ENCODE measurements around the gene PTPRG.
A peak's percentile ranks its signal among the peaks of the same experiment; 100 is the strongest.

Gene PTPRG

DNA sequence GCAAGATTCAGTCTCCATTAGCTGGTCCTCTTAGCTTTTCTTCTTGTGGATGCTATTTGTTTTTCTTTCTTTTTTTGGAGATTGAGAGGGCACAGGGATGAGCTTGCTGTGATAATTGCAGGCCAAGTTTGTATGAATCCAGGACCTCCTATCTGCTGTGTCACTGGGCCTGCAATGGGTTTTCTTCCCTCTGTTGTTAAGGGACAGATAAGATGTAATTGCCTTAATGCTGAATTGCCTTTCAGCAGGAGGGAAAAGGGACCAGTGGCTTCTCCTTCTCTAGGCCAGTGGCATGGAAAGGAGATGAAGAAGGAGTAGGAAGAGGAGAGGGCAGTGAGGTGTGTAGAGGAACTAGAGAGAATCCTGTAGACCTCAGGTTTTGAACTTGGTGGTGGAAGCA is 29.9 kb downstream of the PTPRG start:
- no peak for DNase-seq

DNA sequence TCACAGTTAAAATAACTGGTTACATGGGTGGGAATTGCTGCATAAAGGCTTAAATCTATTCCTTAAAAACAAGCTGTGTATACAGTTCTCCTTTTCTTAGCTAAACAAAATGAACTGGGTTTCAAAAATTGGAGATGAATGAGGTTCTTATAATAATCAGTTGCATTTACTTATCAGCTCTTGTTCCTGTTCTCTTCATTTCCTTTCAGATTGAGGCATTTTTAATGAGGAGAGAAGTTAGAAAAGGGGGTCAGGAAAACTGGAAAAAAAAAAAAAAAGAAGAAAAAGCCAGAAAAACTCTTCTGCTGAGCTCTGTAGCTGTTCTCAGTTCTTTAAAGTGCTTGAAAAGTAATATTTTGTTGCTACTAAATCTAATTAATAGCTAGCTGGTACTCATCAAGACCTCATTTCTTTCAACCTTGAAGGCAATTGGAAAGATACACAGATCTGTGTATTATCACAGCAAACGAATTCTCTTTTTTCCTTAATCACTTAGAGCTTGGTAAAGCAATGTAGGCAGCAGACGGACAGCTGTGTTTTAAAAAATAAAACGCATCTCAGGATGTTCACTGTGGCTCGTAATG is 32.2 kb downstream of the PTPRG start:
- DNase-seq, result no peak

DNA sequence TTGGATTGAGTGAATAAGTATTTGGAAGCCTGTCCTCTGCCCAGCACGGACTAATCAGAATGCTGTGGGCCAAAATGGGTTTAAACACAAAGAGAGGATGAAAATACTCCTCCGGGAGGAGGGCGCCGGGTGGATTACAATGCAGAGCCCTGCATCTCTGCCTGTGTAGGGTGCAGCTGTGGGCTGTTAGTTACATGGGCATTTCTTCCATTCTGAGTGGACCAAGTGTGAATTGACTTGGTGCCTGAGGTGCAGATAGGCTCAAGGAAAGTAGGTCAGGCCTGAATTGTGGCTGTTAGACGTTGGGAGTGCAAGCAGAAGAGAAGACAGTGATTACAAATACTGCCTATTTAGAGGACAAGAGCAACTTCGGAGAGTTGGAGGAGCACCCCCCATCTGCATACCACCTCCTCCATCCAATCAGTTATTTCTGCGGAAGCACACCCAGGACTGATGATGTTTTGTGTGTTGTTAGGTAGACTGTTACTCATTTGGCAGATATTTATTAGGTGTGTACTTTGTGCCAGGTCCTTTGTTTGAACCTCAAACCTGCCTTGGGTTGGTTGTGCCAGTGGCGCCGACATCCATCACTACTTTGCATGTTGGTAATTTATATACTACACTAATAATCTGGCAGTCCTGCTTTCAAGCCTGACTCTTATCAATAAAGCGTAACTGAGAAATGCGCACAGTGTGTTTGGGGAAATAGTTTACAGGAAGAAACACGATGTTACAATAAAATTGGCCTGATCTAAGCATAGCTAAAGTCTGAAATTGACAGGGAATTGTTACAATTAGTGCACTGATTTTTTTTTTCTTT is 33.0 kb downstream of the PTPRG start:
- DNase-seq, result no peak

DNA sequence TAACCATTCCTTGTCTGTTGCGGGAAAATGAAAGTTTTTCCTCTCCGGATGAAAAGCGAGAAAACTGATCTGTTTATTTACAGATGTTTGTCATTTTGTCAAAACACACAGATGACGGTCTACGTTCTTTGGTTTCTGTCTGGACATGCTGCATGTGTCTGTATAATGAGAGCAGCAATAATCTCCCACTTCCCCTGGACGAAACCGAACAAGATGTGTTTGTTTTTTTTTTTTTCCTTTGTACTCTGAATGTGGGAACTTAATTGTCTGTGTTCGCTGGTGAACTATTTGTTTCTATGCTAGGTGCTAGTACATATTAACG is 33.6 kb downstream of the PTPRG start:
- DNase-seq, result no peak

DNA sequence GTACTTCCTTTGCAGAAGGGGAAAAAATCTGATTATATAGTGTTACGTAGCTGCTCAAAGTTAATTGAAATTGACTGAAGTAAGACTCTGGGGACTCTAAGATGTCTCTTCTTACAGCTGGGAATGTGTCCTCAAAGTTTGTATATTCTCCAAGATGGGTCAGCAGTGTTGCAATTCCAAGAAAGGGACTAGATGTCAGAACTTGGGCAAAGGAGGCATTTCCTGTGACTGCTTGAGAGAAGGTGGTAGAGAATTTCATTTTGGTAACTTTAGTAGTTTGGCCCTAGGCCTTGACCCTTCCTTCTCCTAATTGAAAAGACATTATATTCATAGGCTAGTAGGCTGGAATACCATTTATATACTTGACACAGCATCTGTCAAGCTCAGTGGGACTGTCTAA is 33.9 kb downstream of the PTPRG start:
- DNase-seq, result no peak

DNA sequence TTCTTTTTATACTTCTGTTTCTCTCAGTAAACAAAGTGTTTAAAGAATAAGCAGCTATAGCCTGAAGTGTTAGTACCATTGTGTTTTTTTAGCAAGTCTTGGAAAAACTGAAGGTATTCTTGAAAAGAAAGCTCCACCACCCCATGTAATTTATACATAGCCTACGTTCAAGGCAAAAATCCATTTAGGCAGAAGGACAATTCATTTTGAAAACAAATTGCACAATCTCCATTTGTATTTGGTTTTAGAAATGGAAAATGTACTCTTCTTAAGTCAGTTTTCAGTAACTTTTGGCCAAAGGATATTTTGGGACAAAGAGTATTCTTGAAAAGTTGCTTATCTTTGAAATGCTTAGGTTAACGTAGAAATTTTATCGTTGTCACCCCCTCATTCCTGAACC is 34.5 kb downstream of the PTPRG start:
- no peak for DNase-seq

DNA sequence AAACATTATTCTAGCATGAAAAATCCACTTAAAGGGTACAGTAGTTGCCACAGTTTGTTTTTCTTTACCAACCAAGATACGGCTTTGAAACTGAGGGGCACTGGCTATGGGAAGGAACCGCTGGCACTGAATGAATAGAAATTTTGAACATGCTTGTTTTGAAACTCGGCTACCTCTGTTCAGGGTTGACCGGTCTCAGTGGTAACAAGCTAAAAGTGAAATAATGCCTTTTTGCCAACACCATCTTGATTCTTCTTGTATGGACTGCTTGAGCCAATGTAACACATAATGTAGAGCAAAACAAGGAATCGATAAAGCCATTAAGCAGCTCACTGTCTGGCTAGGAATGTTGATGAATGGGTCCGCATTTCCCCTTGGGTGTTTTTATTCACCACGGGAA is 36.5 kb downstream of the PTPRG start:
- DNase-seq, result no peak

DNA sequence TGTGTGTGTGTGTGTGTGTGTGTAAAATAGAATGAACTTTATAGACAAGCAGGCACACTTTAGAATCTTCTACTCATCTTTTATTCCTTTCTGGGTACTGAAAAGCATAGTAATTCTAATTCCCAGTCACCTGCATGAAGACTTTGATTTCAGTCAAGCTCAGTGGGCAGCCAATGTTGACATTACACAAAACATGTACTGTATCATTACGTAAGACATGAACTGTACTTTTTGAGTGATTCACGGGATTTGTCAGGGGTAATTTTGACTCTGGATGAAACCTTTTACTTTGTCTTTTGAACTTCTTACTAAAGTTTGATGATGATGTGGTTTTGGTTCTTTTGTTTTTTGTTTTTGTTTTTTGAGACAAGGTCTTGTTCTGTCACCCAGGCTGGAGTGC is 38.8 kb downstream of the PTPRG start:
- no peak for DNase-seq

DNA sequence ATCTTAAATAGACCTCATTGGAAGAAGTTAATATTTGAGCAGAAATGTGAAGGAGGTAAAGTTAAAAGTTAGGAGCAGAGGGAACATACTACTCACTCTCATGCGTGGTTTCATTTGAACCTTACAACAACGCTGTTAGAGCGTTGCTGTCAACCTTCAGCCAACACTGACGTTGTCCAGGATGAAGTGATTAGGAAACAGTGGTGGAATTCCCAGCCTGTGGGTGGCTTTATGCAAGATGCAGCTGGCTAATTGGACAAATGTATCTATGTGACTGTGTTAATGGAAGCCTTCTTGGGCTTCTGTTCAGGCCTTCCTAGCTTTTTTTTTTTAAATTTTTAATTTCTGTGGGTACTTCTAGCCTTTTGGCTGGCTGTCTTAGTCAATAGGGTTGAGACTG is 40.5 kb downstream of the PTPRG start:
- DNase-seq, result no peak

DNA sequence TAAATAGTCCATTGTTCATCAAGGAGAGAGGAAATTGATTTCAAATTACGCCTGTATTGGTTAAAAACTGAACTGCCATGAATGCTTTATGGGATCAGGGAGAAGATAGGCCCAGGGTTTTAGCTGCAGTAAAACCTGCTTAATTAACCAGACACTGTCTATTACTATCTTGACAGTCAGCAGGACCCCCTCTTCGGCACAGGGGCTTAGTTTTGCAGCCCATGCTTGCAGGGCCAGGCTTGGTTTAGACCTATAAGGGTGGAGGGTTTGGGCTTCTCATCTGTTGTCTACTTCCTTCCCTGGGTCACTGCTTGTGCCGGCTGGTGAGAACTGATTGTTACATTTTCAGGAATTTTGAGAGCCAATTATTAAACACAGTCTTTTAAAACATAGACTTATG is 41.1 kb downstream of the PTPRG start:
- DNase-seq, result no peak

DNA sequence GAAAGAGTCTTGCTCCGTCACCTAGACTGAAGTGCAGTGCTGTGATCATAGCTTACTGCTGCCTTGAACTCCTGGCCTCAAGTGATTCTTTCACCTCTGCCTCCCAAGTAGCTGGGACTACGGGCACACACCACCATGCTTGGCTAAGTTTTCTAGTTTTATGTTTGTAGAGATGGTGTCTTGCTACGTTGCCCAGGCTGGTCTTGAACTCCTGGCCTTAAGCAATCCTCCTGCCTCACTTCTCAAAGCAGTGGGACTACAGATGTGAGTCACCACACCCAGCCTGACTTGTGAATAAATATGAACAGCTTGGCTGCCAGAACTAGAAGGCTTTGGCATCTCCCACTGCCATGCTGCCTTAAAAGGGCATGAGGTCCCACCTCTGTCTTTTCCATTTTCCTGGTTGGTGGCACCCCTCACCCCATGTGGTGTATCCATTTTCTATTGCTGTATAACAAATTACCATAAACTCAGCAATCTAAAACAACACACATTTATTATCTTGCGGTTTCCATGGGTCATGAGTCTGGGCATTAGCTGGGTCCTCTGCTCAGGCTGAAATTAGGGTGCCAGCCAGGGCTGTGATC is 44.3 kb downstream of the PTPRG start:
- no peak for DNase-seq

DNA sequence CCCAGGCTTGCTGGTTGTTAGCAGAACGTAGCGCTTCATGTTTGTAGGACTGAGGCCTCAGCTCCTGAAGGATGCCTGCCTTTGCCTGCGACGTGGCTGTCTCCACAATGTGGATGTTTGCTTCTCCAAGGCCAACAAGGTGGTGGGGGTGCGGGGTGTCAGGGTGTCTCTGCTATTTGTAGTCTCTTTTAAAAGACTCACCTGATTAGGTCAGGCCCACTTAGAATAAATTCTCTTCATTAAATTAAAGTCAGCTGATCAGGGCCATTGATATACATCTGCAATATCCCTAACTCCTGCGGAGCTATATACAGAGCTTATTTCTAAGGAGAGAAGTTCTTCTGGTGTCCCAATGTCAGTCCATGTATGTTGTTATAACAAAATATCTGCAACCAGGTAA is 44.8 kb downstream of the PTPRG start:
- DNase-seq, result no peak

DNA sequence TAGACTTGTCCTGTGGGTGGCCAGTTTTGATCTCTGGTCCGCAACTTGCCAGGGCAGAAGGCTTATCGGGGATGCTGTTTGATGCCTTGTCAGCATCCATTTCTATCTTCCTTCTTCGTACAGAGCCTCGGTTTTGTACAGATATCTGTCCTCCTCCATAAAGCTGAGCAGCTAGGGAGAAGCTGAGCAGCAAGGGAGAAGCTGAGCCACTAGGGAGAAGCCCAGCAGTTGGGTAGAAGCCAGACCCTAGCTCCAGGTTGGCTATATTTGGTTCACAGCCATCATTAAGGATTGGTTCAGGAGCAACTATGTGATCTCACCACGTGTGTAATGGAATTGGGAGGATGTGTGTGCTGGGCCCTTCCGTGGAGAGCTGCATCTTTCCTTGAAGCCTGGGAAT is 46.7 kb downstream of the PTPRG start:
- no peak for DNase-seq

DNA sequence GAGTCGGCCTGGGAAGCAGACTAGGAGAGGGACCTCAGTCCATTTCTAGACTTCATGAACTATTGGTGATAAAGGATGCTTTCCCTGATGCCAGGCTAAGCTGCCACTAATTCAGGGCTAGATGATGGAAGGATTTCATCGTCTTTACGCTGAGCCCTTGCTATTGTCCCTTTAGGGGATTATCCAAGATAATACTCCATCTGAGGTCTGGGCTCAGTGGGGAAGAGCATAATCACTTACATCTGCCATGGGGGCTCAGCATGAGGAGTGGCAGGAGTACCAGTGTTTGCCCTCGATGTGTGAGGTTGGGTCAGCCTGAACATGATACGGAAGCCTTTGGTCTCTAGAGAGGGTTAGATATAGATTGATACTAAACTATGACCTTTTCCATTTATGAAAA is 47.3 kb downstream of the PTPRG start:
- peak; percentile 71 for DNase-seq

DNA sequence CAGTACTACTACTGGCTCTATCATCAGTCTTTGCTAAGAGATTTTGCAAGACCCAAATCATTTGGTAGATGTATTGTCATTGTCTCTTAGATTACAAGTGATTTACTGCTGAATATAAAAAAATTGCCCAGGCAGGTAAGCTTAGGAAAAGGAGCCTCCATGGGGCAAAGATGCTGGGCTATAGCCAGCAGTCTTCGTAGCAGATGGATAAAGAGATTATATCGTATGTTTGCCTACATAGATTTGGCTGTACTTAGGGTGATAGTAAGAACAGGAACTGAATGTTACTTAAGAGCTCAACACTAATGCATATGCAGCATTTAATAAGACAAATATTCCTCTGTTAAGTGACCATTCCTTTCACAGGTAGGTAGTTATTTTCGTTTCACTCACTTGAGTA is 48.9 kb downstream of the PTPRG start:
- DNase-seq, result peak; percentile 27

DNA sequence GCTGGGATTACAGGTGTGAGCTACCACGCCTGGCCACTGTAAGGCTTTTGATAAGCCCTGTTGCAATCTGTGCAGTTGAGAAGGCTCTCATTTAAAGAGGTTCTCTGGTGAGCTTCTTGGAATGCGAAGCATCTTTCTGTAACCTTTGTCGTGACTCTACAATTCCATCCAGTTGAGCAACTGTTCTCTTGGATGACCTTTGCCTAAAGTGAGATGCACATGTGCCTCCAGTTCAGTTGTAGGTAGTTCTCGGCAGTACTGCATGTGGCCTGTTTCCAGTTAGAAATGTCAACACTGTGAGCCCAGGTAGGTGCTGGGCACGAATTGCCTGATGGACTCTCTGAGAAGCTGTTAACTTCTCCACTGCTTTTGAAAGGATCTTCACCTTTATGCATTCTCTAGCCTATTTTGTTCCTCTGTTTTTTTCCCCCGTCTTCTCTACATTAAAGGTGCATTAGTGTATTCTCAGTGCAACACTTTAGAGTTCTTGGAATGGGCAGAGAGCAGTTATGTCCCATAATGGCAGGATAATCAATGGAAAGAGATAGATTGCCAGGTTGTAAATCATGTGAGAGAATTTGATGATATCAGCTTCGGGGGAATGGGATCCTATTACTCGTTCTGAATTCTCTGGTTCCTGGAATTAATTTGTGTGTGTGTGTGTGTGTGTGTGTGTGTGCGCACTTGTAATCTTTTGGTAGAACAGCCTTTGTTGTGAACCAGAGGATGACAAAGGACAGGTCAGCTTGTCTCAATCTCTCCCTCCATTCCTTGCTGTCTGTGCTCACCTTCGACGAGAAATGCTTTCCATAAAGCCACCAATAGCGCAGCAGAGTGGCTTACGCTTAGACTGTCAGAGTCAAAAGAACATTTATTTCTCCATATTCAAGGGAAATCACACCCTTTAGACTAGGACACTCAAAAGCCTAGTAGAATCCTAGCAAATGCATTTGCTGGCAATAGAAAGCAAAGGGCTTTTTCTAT is 51.1 kb downstream of the PTPRG start:
- DNase-seq, result no peak

DNA sequence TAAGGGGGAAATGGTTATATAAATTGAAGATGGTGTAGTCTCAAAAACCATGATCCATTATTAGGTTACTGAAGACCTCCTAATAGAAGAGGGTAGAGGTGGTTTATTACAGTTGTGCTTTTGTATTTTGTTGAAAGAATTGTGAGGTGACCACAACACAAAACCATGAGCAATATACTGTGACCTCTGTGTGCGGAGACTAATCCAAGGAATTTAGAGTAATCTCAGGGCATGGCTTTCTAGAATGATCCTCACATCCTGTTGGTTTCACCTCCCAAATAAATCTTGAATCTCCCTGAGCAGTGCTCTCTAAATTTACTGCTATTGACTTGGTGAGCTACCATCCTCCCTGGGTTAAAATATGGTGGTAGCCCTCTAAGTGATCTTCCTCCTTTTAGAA is 52.3 kb downstream of the PTPRG start:
- no peak for DNase-seq

DNA sequence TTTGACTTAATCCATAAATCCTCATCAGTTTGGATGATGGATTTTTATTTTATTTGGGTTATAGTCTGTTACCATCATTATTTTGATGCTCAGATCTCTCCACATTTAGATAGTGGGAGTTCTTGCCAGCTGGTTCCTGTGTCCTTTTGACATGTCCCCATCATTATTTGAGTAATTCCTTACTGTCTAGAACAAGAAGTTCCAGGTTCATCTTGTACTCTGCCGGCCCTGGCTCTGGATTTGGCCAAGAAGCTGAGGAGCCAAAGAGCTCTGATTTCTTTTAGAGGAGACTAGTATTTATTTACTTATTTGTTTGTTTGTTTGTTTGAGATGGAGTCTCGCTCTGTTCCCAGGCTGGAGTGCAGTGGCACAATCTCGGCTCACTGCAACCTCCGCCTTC is 54.3 kb downstream of the PTPRG start:
- no peak for DNase-seq

DNA sequence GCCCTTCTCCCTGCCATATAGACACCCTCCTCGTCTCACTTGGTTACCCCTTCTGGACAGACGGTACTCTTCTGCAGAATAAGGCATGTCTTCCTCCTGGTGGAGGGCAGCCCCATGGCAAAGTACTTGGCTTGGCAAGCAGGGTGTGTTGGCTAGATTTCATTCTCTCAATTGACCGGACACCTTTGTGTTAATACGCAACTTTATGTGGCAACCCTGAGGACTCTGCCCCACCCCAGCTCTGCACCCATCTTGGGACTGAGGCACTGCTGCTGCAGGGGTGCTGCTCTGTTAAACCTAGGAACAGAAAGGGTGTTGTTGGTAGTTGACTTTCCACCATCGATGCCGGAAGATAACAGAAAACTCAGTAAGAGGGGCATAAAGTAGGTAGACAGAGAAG is 55.2 kb downstream of the PTPRG start:
- no peak for DNase-seq

DNA sequence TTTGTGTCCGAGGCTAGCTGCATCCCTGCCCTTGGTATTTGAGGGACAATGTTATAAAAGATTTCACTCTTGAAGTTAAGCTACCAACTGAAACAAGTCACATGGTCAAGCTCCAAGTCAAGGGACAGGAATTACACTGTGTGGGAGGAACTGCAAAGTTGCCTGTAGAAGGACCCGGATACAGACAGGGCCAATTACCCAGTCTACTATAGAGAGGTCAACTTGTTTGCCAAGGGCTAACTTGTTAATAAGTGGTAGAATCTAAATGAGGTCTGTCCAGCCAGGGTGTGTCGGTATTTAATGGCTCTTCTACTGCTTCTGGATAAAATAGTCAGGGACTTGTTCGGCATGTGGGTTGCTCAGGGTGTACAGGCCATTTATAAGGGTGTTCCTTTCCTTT is 55.7 kb downstream of the PTPRG start:
- no peak for DNase-seq

DNA sequence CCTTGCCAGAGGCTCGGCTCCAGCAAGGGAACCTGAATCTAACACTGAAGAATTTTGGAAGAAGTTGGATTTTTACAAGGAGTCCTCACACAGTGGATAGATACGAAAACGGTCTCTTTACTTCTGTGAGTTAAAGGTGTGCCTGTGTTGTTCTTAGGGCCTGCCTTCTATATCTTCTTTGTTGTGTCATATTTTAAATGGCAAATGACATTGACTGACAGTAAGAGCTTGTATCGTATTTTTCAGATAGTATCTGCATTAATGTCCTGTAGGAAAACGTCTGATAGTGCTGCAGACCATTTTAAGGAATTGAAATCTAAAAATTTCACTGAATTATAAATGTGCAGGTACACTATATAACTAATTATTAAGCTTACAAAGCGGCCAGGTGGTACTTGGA is 56.3 kb downstream of the PTPRG start:
- DNase-seq, result no peak

DNA sequence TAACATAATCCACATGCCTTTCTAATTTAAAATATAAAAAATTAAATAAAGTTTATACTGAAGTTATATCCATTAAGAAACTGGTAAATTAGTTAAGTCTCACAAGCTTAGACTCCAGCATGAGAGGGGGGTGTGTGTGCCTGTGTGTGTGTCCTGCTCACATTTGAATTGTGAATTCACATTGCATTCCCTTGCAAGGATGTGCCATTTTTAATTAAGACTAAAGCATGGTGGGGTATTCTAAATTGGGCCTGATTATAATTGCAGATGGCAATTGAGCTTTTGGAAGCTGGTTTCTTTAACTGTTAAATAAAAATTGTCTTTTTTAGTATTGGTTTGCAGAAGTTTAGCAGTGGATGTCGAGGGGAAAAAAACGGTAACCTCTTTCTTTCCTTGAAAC is 56.9 kb downstream of the PTPRG start:
- no peak for DNase-seq

DNA sequence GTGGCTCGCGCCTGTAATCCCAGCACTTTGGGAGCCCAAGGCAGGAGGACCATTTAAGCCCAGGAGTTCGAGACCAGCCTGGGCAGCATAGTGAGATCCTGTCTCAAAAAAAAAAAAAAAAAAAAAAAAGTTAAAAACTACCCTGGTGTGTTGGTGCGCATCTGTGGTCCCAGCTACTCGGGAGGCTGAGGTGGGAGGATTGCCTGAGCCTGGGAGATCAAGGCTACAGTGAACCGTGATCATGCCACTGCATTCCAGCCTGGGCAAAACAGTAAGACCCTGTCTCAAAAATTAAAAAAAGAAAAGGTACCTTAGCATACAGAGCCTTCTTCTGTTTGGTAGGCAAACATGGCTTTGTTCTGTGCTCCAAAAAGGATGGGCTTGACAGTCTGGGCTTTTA is 57.5 kb downstream of the PTPRG start:
- DNase-seq, result no peak

DNA sequence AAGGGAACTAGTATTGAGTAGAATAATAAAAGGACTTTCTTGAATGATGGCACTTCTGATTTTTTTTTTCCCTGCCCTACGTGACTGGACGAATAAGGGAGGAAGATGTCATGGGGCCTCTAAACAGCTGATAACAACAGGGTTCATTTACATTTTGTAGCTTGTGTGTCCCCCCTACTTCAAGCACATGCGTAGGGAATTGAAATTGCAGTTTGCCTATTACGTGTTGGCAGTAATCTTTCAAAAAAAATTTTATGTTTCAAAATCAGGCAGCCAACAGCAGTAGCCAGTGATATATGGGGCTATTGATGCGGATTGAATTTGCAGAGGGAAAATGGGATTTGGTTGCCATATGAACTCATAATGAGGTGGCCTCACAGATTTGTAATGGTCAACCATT is 58.7 kb downstream of the PTPRG start:
- no peak for DNase-seq

All from NCI-H524 treated with DMSO at 0.1 percent for 48 hours (cell line).